Nephron (organoid): ENCODE measurements around the gene SUSD5.
A peak's percentile ranks its signal among the peaks of the same experiment; 100 is the strongest.

Experiments
- H3K27ac Mint-ChIP-seq, 3 experiments: 2 replicates each; pipeline ENCODE4 v1.8.0; 2020; ENCODE audit warnings: mixed read lengths in 3 of 3, mild to moderate bottlenecking in 2 of 3, moderate library complexity in 1 of 3
- H3K27me3 Mint-ChIP-seq: 2 replicates; pipeline ENCODE4 v1.8.0; 2021; ENCODE audit warnings: low read depth, mild to moderate bottlenecking, moderate library complexity, mixed read lengths
- H3K36me3 Mint-ChIP-seq: 2 replicates; pipeline ENCODE4 v1.8.0; 2020; ENCODE audit warnings: low read depth, mixed read lengths
- H3K4me1 Mint-ChIP-seq: 2 replicates; pipeline ENCODE4 v1.8.0; 2020; ENCODE audit warnings: mixed read lengths
- H3K4me3 Mint-ChIP-seq, 3 experiments: 2 replicates each; pipeline ENCODE4 v1.8.0; 2020; ENCODE audit warnings: mild to moderate bottlenecking in 3 of 3, mixed read lengths in 3 of 3, moderate library complexity in 2 of 3
- H3K9me3 Mint-ChIP-seq: 2 replicates; pipeline ENCODE4 v1.8.0; 2020; ENCODE audit warnings: mixed read lengths
- TF ChIP-seq, protein P1 (sequence below), 3 experiments: fragments of 200-600 bp; sonication (generic); IDR thresholded peaks; one replicate each; pipeline ENCODE4 v1.5.0; 2021; ENCODE audit warnings: antibody characterized with exemption in 3 of 3; ENCODE audit not compliant: unreplicated experiment in 3 of 3

SUSD5 gene

GRCh38 chr3:33146791-33147445 lies 71.7 kb downstream of the SUSD5 start:
- peaks cover 25% of the 10 kb centered on the region for H3K36me3 Mint-ChIP-seq
- peak overlapping the region; percentile 85 to 91 (median 87) for H3K27ac Mint-ChIP-seq
- peaks cover 55% of the 10 kb centered on the region for H3K4me1 Mint-ChIP-seq
- peak overlapping the region in 1 of 3 experiments; percentile 42 for H3K4me3 Mint-ChIP-seq
- H3K27me3 Mint-ChIP-seq: peaks cover 4% of the 10 kb centered on the region
- TF ChIP-seq, protein P1, sequence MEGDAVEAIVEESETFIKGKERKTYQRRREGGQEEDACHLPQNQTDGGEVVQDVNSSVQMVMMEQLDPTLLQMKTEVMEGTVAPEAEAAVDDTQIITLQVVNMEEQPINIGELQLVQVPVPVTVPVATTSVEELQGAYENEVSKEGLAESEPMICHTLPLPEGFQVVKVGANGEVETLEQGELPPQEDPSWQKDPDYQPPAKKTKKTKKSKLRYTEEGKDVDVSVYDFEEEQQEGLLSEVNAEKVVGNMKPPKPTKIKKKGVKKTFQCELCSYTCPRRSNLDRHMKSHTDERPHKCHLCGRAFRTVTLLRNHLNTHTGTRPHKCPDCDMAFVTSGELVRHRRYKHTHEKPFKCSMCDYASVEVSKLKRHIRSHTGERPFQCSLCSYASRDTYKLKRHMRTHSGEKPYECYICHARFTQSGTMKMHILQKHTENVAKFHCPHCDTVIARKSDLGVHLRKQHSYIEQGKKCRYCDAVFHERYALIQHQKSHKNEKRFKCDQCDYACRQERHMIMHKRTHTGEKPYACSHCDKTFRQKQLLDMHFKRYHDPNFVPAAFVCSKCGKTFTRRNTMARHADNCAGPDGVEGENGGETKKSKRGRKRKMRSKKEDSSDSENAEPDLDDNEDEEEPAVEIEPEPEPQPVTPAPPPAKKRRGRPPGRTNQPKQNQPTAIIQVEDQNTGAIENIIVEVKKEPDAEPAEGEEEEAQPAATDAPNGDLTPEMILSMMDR (IDR thresholded peaks at IDR 0.05; ENCODE audit: unreplicated experiment in 3 of 3): peak in 1 of 3 experiments; percentile 15
- H3K9me3 Mint-ChIP-seq: no peaks in the 10 kb centered on the region

- no peak overlapping the region for H3K4me3 Mint-ChIP-seq
- peaks cover 55% of the 10 kb centered on the region for H3K4me1 Mint-ChIP-seq
- peaks cover 33% of the 10 kb centered on the region for H3K36me3 Mint-ChIP-seq
- no peaks in the 10 kb centered on the region for H3K9me3 Mint-ChIP-seq
- peak overlapping the region in 2 of 3 experiments; percentile 85 to 91 for H3K27ac Mint-ChIP-seq
- peaks cover 4% of the 10 kb centered on the region for H3K27me3 Mint-ChIP-seq
- TF ChIP-seq, protein P1 (IDR thresholded peaks at IDR 0.05; ENCODE audit: unreplicated experiment in 3 of 3): no peak
Measured at GRCh38 chr3:33145901-33146580, 72.6 kb downstream of the SUSD5 start.

- peaks cover 55% of the 10 kb centered on the region for H3K4me1 Mint-ChIP-seq
- H3K4me3 Mint-ChIP-seq: no peak overlapping the region
- H3K27me3 Mint-ChIP-seq: peaks cover 4% of the 10 kb centered on the region
- peaks cover 36% of the 10 kb centered on the region for H3K36me3 Mint-ChIP-seq
- H3K27ac Mint-ChIP-seq: peak overlapping the region in 1 of 3 experiments; percentile 9
- no peaks in the 10 kb centered on the region for H3K9me3 Mint-ChIP-seq
- TF ChIP-seq, protein P1 (IDR thresholded peaks at IDR 0.05; ENCODE audit: unreplicated experiment in 3 of 3): no peak
Measured at GRCh38 chr3:33145221-33145900, 73.2 kb downstream of the SUSD5 start.

DNA sequence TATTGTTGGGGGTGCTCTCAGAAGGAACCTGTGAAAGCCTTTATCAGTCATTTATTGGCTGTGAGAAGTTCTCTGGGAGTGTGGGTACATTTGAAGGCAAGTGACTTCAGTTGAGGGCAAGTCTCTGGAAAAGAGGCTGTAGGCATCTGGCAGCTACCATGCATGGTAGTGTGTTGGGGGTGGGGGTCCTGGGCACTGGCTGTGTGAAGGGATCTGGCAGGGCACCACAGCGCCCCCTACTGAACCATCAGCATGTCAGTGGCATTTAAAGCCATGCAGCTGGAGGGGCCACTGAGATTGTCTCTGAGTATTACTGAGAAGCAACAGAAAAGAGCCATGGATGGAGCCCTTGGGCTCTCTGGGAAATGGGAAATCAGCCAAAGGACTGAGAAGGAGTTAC lies 74.2 kb downstream of the SUSD5 start:
- peak overlapping the region in 2 of 3 experiments; percentile 6 to 9 for H3K27ac Mint-ChIP-seq
- H3K4me1 Mint-ChIP-seq: peaks cover 55% of the 10 kb centered on the region
- H3K27me3 Mint-ChIP-seq: peaks cover 4% of the 10 kb centered on the region
- peaks cover 36% of the 10 kb centered on the region for H3K36me3 Mint-ChIP-seq
- H3K9me3 Mint-ChIP-seq: no peaks in the 10 kb centered on the region
- H3K4me3 Mint-ChIP-seq: no peak overlapping the region
- TF ChIP-seq, protein P1 (IDR thresholded peaks at IDR 0.05; ENCODE audit: unreplicated experiment in 3 of 3): peak in 1 of 3 experiments; percentile 18

DNA sequence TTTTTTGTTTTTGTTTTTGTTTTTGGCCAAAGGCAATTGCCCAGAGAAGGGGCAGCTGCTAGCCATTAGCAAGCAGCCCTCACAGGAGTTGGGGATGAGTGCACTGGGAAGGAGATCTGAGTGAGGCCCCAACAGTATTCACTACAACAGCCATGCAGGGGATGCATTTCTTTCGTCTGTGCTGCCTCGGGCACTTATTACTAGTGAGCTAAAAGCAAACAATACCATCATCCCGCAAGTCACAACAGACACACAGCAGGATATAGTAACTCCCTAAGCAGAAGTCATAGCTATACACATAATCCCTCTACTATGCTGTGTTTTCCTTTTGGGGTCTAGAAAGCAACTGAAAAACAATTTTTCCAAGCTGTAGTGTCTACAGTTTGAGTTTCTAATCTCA lies 77.6 kb downstream of the SUSD5 start:
- TF ChIP-seq, protein P1 (IDR thresholded peaks at IDR 0.05; ENCODE audit: unreplicated experiment in 3 of 3): no peak
- H3K36me3 Mint-ChIP-seq: peaks cover 50% of the 10 kb centered on the region
- H3K27me3 Mint-ChIP-seq: peaks cover 4% of the 10 kb centered on the region

More for the DNA sequence above, 77.6 kb downstream of the SUSD5 start:
- H3K27ac Mint-ChIP-seq: no peak overlapping the region
- no peak overlapping the region for H3K4me3 Mint-ChIP-seq
- H3K4me1 Mint-ChIP-seq: peaks cover 26% of the 10 kb centered on the region
- no peaks in the 10 kb centered on the region for H3K9me3 Mint-ChIP-seq
